ENCODE results near the gene TMEM127. TPM values are rescaled to one million over a fixed set of nuclear protein-coding genes. Genes with fewer than 3 reads are reported as not detected.

TMEM127 gene
- total RNA-seq, 2 donors from 2014 or later, result 27.0 to 28.3 TPM

GRCh38 chr2:96245609-96246390 lies 20.0 kb downstream of the TMEM127 start:
- Mint-ChIP-seq H3K36me3 (ENCODE audit: low read depth) (peaks cover 4% of the 10 kb centered on the region), H3K4me3 (no peak overlapping the region), H3K9me3 (no peaks in the 10 kb centered on the region), H3K27me3 (ENCODE audit: insufficient read depth) (peaks cover 1% of the 10 kb centered on the region), H3K4me1 (peaks cover 7% of the 10 kb centered on the region), H3K27ac (no peak overlapping the region)
- Histone ChIP-seq H3K9ac (ENCODE audit: extremely low read depth, low read length, poor library complexity, severe bottlenecking) (no peak overlapping the region), H3K27ac (ENCODE audit: low read depth, low read length) (no peak overlapping the region), H3K4me3 (ENCODE audit: low read length) (no peak overlapping the region), H3K4me1 (ENCODE audit: control insufficient read depth, insufficient read depth, low read length) (no peaks in the 10 kb centered on the region), H3K36me3 (ENCODE audit: control insufficient read depth, insufficient read depth, low read length) (no peaks in the 10 kb centered on the region), H3K9me3 (ENCODE audit: control insufficient read depth, low read length) (no peaks in the 10 kb centered on the region), H3K27me3 (ENCODE audit: control insufficient read depth, insufficient read depth, low read length, poor library complexity, severe bottlenecking) (no peaks in the 10 kb centered on the region)
- no peak for DNase-seq
- WGBS, 2 experiments (ENCODE audit: insufficient coverage in 1 of 2, insufficient read length in 1 of 2), result 92 to 95% methylated on average over 5 to 8 of the region's 8 CpGs
- TF ChIP-seq CTCF (conservative IDR thresholded peaks at IDR 0.05), result no peak

DNA sequence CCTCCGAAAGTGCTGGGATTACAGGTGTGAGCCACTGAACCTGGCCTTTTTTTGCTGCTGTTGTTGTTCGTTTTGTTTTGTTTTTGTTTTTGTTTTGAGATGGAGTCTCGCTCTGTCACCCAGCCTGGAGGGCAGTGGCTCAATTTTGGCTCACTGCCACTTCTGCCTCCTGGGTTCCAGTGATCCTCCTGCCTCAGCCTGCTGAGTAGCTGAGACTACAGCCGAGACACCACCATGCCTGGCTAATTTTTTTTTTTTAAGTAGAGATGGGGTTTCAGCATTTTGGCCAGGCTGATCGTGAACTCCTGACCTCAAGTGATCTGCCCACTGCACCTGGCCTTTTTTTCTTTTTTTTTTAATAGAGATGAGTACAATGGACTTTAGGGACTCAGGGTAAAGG lies 22.0 kb downstream of the TMEM127 start:
- H3K9me3 ChIP-seq (ENCODE audit: control insufficient read depth, low read length), result no peaks in the 10 kb centered on the region
- H3K4me1 ChIP-seq (ENCODE audit: control insufficient read depth, insufficient read depth, low read length), result no peaks in the 10 kb centered on the region
- peaks cover 1% of the 10 kb centered on the region for H3K27me3 Mint-ChIP-seq (ENCODE audit: insufficient read depth)
- no peak overlapping the region for H3K27ac Mint-ChIP-seq
- no peaks in the 10 kb centered on the region for H3K36me3 ChIP-seq (ENCODE audit: control insufficient read depth, insufficient read depth, low read length)
- H3K9ac ChIP-seq (ENCODE audit: extremely low read depth, low read length, poor library complexity, severe bottlenecking), result no peak overlapping the region
- H3K9me3 Mint-ChIP-seq, result no peaks in the 10 kb centered on the region
- H3K27me3 ChIP-seq (ENCODE audit: control insufficient read depth, insufficient read depth, low read length, poor library complexity, severe bottlenecking), result no peaks in the 10 kb centered on the region
- peaks cover 10% of the 10 kb centered on the region for H3K36me3 Mint-ChIP-seq (ENCODE audit: low read depth)
- DNase-seq, result no peak
- H3K4me3 ChIP-seq (ENCODE audit: low read length), result no peak overlapping the region
- no peak overlapping the region for H3K27ac ChIP-seq (ENCODE audit: low read depth, low read length)
- no peak overlapping the region for H3K4me3 Mint-ChIP-seq
- TF ChIP-seq CTCF (conservative IDR thresholded peaks at IDR 0.05), result no peak
- WGBS, 2 experiments (ENCODE audit: insufficient coverage in 1 of 2, insufficient read length in 1 of 2), result 60 to 91% methylated on average over 1 to 5 of the region's 5 CpGs
- peaks cover 7% of the 10 kb centered on the region for H3K4me1 Mint-ChIP-seq

DNA sequence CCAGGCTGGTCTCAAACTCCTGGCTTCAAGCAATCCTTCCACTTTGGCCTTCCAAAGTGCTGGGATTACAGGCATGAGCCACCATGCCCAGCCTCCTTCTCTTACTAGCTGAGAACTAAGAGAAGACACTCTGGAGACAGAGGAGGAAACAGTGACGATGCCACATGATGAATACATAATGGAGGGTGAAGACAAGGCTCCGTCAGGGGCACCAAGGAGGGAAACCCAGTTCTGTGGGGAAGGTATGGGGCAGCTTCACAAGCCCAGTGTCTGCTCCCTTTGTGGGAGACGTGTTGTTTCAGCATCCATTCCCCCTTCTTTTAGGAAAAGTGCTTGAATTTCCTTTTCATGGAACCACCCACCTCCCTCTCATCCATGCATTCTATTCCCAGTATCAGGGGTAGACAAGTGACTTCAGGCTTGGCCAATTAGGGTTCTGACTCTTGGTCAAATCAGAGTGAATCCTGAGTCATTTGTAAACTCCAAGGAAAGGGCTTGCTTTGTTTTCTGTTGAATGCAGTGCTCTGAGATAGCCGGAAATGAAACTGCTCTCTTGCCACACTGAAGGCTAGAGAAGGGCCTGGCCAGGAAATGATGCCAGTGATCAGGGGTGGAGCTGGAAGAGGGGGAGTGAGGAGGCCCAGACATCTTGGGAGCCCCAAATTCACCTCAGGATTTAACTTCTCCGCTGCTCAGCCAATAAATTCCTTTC lies 23.7 kb downstream of the TMEM127 start:
- H3K9me3 ChIP-seq (ENCODE audit: control insufficient read depth, low read length), result no peaks in the 10 kb centered on the region
- H3K9me3 Mint-ChIP-seq, result no peaks in the 10 kb centered on the region
- H3K36me3 Mint-ChIP-seq (ENCODE audit: low read depth), result peaks cover 10% of the 10 kb centered on the region
- H3K4me3 Mint-ChIP-seq, result no peak overlapping the region
- no peak overlapping the region for H3K27ac ChIP-seq (ENCODE audit: low read depth, low read length)
- no peak overlapping the region for H3K9ac ChIP-seq (ENCODE audit: extremely low read depth, low read length, poor library complexity, severe bottlenecking)
- 91 to 97% methylated on average over 5 of the region's 5 CpGs for WGBS, 2 experiments (ENCODE audit: insufficient coverage in 1 of 2, insufficient read length in 1 of 2)
- H3K27ac Mint-ChIP-seq, result no peak overlapping the region
- no peak for DNase-seq
- no peaks in the 10 kb centered on the region for H3K27me3 ChIP-seq (ENCODE audit: control insufficient read depth, insufficient read depth, low read length, poor library complexity, severe bottlenecking)
- TF ChIP-seq CTCF (conservative IDR thresholded peaks at IDR 0.05), result no peak
- no peaks in the 10 kb centered on the region for H3K4me1 ChIP-seq (ENCODE audit: control insufficient read depth, insufficient read depth, low read length)
- H3K4me3 ChIP-seq (ENCODE audit: low read length), result no peak overlapping the region
- H3K27me3 Mint-ChIP-seq (ENCODE audit: insufficient read depth), result peaks cover 1% of the 10 kb centered on the region
- no peaks in the 10 kb centered on the region for H3K36me3 ChIP-seq (ENCODE audit: control insufficient read depth, insufficient read depth, low read length)
- peaks cover 7% of the 10 kb centered on the region for H3K4me1 Mint-ChIP-seq

Data from endodermal cell (in vitro differentiated cells).